ENCODE measurements around the gene SDS.

The SDS gene

DNA sequence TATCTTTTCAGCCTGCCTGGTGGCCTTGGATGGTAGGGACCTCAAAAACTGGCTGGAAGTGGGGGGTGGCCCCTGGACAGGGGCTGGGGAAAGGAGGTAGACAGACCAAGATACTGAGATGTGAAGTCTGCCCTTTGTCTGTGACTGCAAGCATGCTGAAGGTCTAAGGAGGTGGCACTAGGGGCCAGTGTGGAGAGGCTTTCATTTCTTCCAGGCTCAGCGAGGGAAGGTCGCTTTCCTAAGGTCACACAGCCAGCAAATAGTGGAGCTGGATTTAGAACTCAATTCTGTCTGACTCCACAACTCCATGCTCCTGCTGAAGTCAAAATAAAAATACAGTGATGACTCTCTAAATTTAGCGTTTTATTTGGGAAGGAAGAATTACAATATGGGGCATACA lies 56.6 kb downstream of the SDS start:
- no peak for DNase-seq (ENCODE audit: low spot score)

DNA sequence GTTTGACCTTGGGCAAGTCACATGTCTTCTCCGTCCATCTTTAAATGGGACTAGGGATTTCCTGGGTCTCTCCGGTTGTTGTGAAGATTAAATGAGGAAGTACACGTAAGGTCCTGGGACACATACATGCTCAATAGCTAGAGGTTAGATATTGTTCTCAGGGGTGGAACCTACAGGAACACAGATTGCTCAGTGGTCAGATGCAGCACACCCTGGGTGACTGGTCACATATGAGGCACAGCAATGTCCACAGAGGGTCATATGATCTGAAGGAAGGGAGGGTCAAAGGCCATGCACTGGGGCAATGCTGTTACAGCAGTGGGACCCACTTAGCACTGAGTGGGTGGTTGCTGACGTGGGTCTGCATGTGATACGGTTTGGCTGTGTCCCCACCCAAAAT lies 57.3 kb downstream of the SDS start:
- no peak for DNase-seq (ENCODE audit: low spot score)

DNA sequence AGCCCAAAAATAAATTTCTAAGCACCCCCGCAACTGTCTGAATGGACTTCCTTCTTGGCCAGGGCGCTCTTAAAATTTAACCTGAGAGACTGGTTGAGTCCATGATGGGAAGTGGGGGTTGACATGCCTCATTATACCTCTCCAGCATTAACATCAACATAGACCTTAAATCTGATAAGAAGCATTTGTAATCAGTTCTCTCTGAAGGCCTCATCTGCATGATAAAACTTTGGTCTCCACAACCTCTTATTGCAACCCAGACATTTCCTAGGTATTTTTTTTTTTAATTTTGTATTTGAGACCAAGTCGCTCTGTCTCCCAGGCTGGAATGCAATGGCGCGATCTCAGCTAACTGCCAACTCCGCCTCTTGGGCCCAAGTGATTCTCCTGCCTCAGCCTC lies 58.4 kb downstream of the SDS start:
- DNase-seq (ENCODE audit: low spot score): no peak

Data from Ammon's horn (tissue), 1 donor.